Testis (tissue), 2 donors: ENCODE data around the gene SRSF8.

Experiments used
- CTCF ChIP-seq, 3 experiments: fragments of 450-650 bp in 2 of 3; fragments of 200-600 bp in 1 of 3; sonication (generic) in 1 of 3; IDR thresholded peaks; one replicate each; pipeline ENCODE4 v1.5.1; 2016 to 2019; ENCODE audit warnings: antibody characterized with exemption in 3 of 3, mild to moderate bottlenecking in 2 of 3, moderate library complexity in 1 of 3
- POLR2A ChIP-seq: fragments of 450-650 bp; IDR thresholded peaks from one replicate; pipeline ENCODE4 v1.6.1; 2017; ENCODE audit warnings: antibody characterized with exemption, mild to moderate bottlenecking, moderate library complexity

DNA sequence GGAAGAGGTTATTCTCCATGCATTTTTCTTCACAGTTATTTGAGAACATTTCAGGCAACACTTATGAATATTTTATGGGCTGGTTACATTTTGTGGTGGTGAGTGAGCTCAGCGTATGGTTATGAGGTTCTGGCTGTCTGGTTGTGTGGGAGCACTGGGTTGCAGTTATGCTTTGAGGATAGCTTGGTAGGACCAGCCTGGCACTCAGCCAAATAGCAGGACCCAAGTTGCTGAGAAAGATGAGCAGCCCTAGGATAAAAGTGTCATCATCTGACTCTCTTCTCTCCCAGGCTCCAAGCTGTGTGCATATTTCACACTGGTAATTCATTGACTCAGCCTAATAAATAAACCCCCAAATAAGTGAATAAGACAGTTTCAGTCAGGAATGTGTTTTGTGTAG lies 8.1 kb upstream of the SRSF8 start:
- TF ChIP-seq CTCF (IDR thresholded peaks at IDR 0.05) = no peak
- no peak for TF ChIP-seq POLR2A
